H1 (cell line): ENCODE data around the gene CLDN34. TPM values are rescaled to one million over a fixed set of nuclear protein-coding genes. Genes with fewer than 3 reads are reported as not detected.

Experiments used
- CTCF ChIA-PET: fragments of 300-600 bp; sonication (Branson Sonifier 250); formaldehyde crosslinking; loops from one replicate; lab custom pipeline; 2021; ENCODE audit not compliant: partially characterized antibody; lab: Charles Lee
- POLR2A ChIA-PET: fragments of 300-600 bp; sonication (Branson Sonifier 250); formaldehyde crosslinking; loops from one replicate; lab custom pipeline; 2021; ENCODE audit warnings: inconsistent platforms; ENCODE audit not compliant: partially characterized antibody; lab: Charles Lee
- DNase-seq, 2 experiments: peaks; one replicate each; pipeline versions ENCODE4 v3.0.0 to v3.0.0-alpha.2; 2010 to 2022; ENCODE audit warnings: low spot score in 2 of 2, low read depth in 1 of 2, mixed read lengths in 1 of 2
- FAIRE-seq: peaks from 2 replicates; lab custom pipeline; 2011; peaks lifted over from hg19 to GRCh38; lab: Jason Lieb, UNC
- H2AFZ ChIP-seq: 2 replicates; pipeline ENCODE4 v1.8.1; 2012; ENCODE audit warnings: low read length, inconsistent platforms
- H2AK5ac ChIP-seq: 2 replicates; pipeline ENCODE4 v1.6.1; 2013; ENCODE audit warnings: low read depth, low read length
- H2BK120ac ChIP-seq: replicated peaks from 2 replicates; pipeline ENCODE3; 2013; ENCODE audit warnings: low read depth, low read length, inconsistent platforms
- H2BK12ac ChIP-seq: 2 replicates; pipeline ENCODE4 v1.6.1; 2013; ENCODE audit warnings: low read depth, low read length
- H2BK15ac ChIP-seq: 2 replicates; pipeline ENCODE4 v1.6.1; 2013; ENCODE audit warnings: low read length
- H2BK20ac ChIP-seq: 2 replicates; pipeline ENCODE4 v1.6.1; 2013; ENCODE audit warnings: low read length
- H2BK5ac ChIP-seq: 2 replicates; pipeline ENCODE4 v1.6.1; 2013; ENCODE audit warnings: low read depth, low read length
- H3K14ac ChIP-seq: 2 replicates; pipeline ENCODE4 v1.6.1; 2013; ENCODE audit warnings: inconsistent platforms; ENCODE audit not compliant: insufficient read length
- H3K18ac ChIP-seq: 2 replicates; pipeline ENCODE4 v1.6.1; 2013; ENCODE audit warnings: low read length; ENCODE audit errors: extremely low read depth
- H3K23ac ChIP-seq: 2 replicates; pipeline ENCODE4 v1.6.1; 2013; ENCODE audit warnings: inconsistent platforms; ENCODE audit not compliant: insufficient read length
- H3K23me2 ChIP-seq: 2 replicates; pipeline ENCODE4 v1.6.1; 2013; ENCODE audit warnings: low read depth, low read length
- H3K27ac ChIP-seq: 2 replicates; pipeline ENCODE4 v1.6.1; 2011; ENCODE audit warnings: low read depth, low read length, inconsistent platforms
- H3K27me3 ChIP-seq, 4 experiments: replicated peaks in 1 of 4; 1 replicate in 1 of 4; 2 replicates in 3 of 4; pipeline versions ENCODE4 v1.6.1 to v1.8.1; 2011 to 2013; ENCODE audit warnings: low read length in 3 of 4, mild to moderate bottlenecking in 3 of 4, inconsistent platforms in 2 of 4, mixed read lengths in 2 of 4, moderate library complexity in 1 of 4; ENCODE audit not compliant: control insufficient read depth in 3 of 4, insufficient read depth in 3 of 4; ENCODE audit errors: extremely low read depth in 1 of 4
- H3K36me3 ChIP-seq, 4 experiments: 2 replicates each; pipeline versions ENCODE4 v1.6.1 to v1.8.1; 2011 to 2013; ENCODE audit warnings: mild to moderate bottlenecking in 4 of 4, low read length in 3 of 4, moderate library complexity in 2 of 4, control low read depth in 1 of 4, inconsistent platforms in 1 of 4; ENCODE audit not compliant: insufficient read depth in 4 of 4, control insufficient read depth in 2 of 4
- H3K4ac ChIP-seq: replicated peaks from 2 replicates; pipeline ENCODE3; 2013; ENCODE audit warnings: low read length, low read depth, mixed read lengths, inconsistent platforms; ENCODE audit not compliant: insufficient read length
- H3K4me1 ChIP-seq, 4 experiments: replicated peaks in 1 of 4; 1 replicate in 1 of 4; 2 replicates in 3 of 4; pipeline versions ENCODE4 v1.6.1 to v1.8.1; 2011 to 2013; ENCODE audit warnings: low read length in 3 of 4, inconsistent platforms in 2 of 4, mixed read lengths in 1 of 4; ENCODE audit not compliant: insufficient read depth in 4 of 4, control insufficient read depth in 3 of 4
- H3K4me2 ChIP-seq, 2 experiments: 2 replicates each; pipeline versions ENCODE4 v1.6.1 to v1.8.1; 2011 to 2013; ENCODE audit warnings: low read depth in 2 of 2, low read length in 2 of 2, control low read depth in 1 of 2, inconsistent platforms in 1 of 2, mild to moderate bottlenecking in 1 of 2; ENCODE audit not compliant: insufficient read depth in 1 of 2
- H3K4me3 ChIP-seq, 4 experiments: fragments of 200-600, 300-600 bp in 1 of 4; sonication (generic), shearing (Covaris generic), sonication (Bioruptor Twin) in 1 of 4; 2 replicates each; pipeline versions ENCODE4 v1.5.1 to v1.8.1; 2011 to 2016; ENCODE audit warnings: low read length in 4 of 4, low read depth in 3 of 4, control low read depth in 2 of 4, inconsistent platforms in 2 of 4, mild to moderate bottlenecking in 2 of 4, mixed read lengths in 1 of 4, moderate library complexity in 1 of 4; ENCODE audit not compliant: insufficient read depth in 2 of 4; ENCODE audit errors: extremely low read depth in 1 of 4
- H3K56ac ChIP-seq: replicated peaks from 2 replicates; pipeline ENCODE3; 2013; ENCODE audit warnings: low read depth, mild to moderate bottlenecking, mixed read lengths, low read length, inconsistent platforms; ENCODE audit not compliant: insufficient read length
- H3K79me1 ChIP-seq: 2 replicates; pipeline ENCODE4 v1.6.1; 2013; ENCODE audit warnings: low read depth, low read length, control low read depth
- H3K79me2 ChIP-seq, 2 experiments: 2 replicates each; pipeline versions ENCODE4 v1.6.1 to v1.8.1; 2012 to 2013; ENCODE audit warnings: low read length in 2 of 2, mild to moderate bottlenecking in 2 of 2, inconsistent platforms in 1 of 2; ENCODE audit not compliant: insufficient read depth in 2 of 2, control insufficient read depth in 1 of 2
- H3K9ac ChIP-seq, 4 experiments: replicated peaks in 1 of 4; 1 replicate in 1 of 4; 2 replicates in 3 of 4; pipeline versions ENCODE4 v1.6.1 to v1.8.1; 2011 to 2013; ENCODE audit warnings: low read depth in 3 of 4, low read length in 3 of 4, control low read depth in 2 of 4, mild to moderate bottlenecking in 2 of 4, moderate library complexity in 2 of 4, inconsistent platforms in 1 of 4; ENCODE audit errors: extremely low read depth in 1 of 4
- H3K9me3 ChIP-seq, 2 experiments: 2 replicates each; pipeline versions ENCODE4 v1.6.1 to v1.8.1; 2012 to 2013; ENCODE audit warnings: mild to moderate bottlenecking in 2 of 2, moderate library complexity in 2 of 2, control low read depth in 1 of 2, inconsistent platforms in 1 of 2, low read depth in 1 of 2, low read length in 1 of 2, mixed read lengths in 1 of 2; ENCODE audit not compliant: insufficient read depth in 2 of 2
- H4K20me1 ChIP-seq, 2 experiments: replicated peaks in 1 of 2; 2 replicates each; pipeline versions ENCODE3 to v1.8.1; 2011 to 2013; ENCODE audit warnings: inconsistent platforms in 2 of 2, low read length in 2 of 2, mild to moderate bottlenecking in 1 of 2; ENCODE audit not compliant: insufficient read depth in 2 of 2, control insufficient read depth in 1 of 2
- H4K5ac ChIP-seq: 2 replicates; pipeline ENCODE4 v1.6.1; 2013; ENCODE audit warnings: low read length, low read depth, mixed read lengths, inconsistent platforms; ENCODE audit not compliant: insufficient read length
- H4K8ac ChIP-seq: 2 replicates; pipeline ENCODE4 v1.8.0; 2013; ENCODE audit warnings: mild to moderate bottlenecking, moderate library complexity, low read length, inconsistent platforms; ENCODE audit not compliant: insufficient read depth; ENCODE audit errors: extremely low read depth
- H4K91ac ChIP-seq: replicated peaks from 2 replicates; pipeline ENCODE3; 2013; ENCODE audit warnings: low read length, mixed read lengths, inconsistent platforms; ENCODE audit not compliant: insufficient read length
- JUN ChIP-seq: IDR thresholded peaks from 2 replicates; pipeline ENCODE4 v1.6.1; 2011; ENCODE audit warnings: low read depth, mild to moderate bottlenecking, improper control_type of control experiment, low read length
- SUZ12 ChIP-seq: fragments of 200-600 bp; sonication (generic); IDR thresholded peaks from 2 replicates; pipeline ENCODE4 v1.6.1; 2012; ENCODE audit warnings: mild to moderate bottlenecking, inconsistent platforms, low read length, moderate library complexity, mixed read lengths
- WGBS, 2 experiments: shearing (Covaris generic) in 1 of 2; methylation state at CpG; one replicate each; pipeline versions ENCODE4 v1.1.6 to v1.1.7; 2013 to 2015; ENCODE audit warnings: low lambda C conversion rate in 2 of 2, mixed read lengths in 2 of 2, inconsistent platforms in 1 of 2, low coverage in 1 of 2, missing lambda C conversion rate in 1 of 2; ENCODE audit not compliant: insufficient replicate concordance in 2 of 2, insufficient coverage in 1 of 2, insufficient read length in 1 of 2; ENCODE audit errors: extremely low coverage in 1 of 2, missing lambda C conversion rate in 1 of 2; 5-methylcytosine and 5-hydroxymethylcytosine counted together
- polyA plus RNA-seq, 7 experiments: library from polyadenylated mRNA; depleted of rRNA in 3 of 7; stranded (reverse) in 5 of 7; unstranded in 2 of 7; fragments of >200 nt in 5 of 7; fragments of 200-250 nt in 2 of 7; gene quantifications; 1 replicate in 5 of 7; 2 replicates in 1 of 7; 4 replicates in 1 of 7; pipeline versions ENCODE4 v1.2.1 to v1.2.3, GENCODE V29; 2011 to 2013; ENCODE audit warnings: missing spikeins in 2 of 7, mixed read lengths in 2 of 7
- total RNA-seq: library from RNA; stranded (reverse); fragmentation: NEBNext Ultra II Directional; extraction: Animal tissue kit (Norgen Biotek cat#: 25700); gene quantifications from 2 replicates; pipeline ENCODE4 v1.2.1, GENCODE V29; 2021

The CLDN34 gene
- total and polyA plus RNA-seq, 2 of the 8 experiments (the other 6 are each of a cell fraction or from before 2014, with no cell fraction given) = 0.26 to 0.50 TPM

- Histone ChIP-seq H2BK20ac (no peak overlapping the region), H3K79me1 (no peaks in the 10 kb centered on the region), H3K23me2 (no peaks in the 10 kb centered on the region), H3K27me3 (no peaks in the 10 kb centered on the region), H3K18ac (no peak overlapping the region), H3K9ac (no peak overlapping the region), H4K91ac (no peak overlapping the region), H2BK5ac (no peak overlapping the region), H3K4ac (no peak overlapping the region), H4K8ac (no peak overlapping the region), H3K4me3 (no peak overlapping the region), H2BK15ac (no peak overlapping the region), H3K56ac (no peak overlapping the region), H2BK12ac (no peak overlapping the region), H3K36me3 (no peaks in the 10 kb centered on the region), H3K4me2 (no peak overlapping the region), H2AFZ (no peak overlapping the region), H3K4me1 (no peaks in the 10 kb centered on the region), H2AK5ac (no peak overlapping the region), H2BK120ac (no peak overlapping the region), H3K79me2 (no peaks in the 10 kb centered on the region), H3K27ac (no peak overlapping the region), H4K20me1 (no peaks in the 10 kb centered on the region), H3K23ac (no peak overlapping the region), H3K9me3 (no peaks in the 10 kb centered on the region), H4K5ac (no peak overlapping the region), H3K14ac (no peak overlapping the region)
- POLR2A ChIA-PET = no interaction called here
- FAIRE-seq (no peak), DNase-seq (no peak)
- CTCF ChIA-PET = interaction anchor here (0.7 kb wide), 1 partner anchor 88 kb away, joined by 3 read pairs; no protein-coding TSS in a partner anchor
- TF ChIP-seq JUN (no peak), SUZ12 (no peak)
- 93% methylated on average over 5 of the region's 5 CpGs; no CpG with 5 or more reads in 1 of the 2 experiments for WGBS, 2 experiments
Measured at GRCh38 chrX:9961750-9962149, 5.4 kb upstream of the CLDN34 start.
